WTC11 (cell line): ENCODE data around the gene LRRIQ4. TPM values are rescaled to one million over a fixed set of nuclear protein-coding genes. Genes with fewer than 3 reads are reported as not detected.

Source experiments
- ATAC-seq: fragments of 200-7000 bp; cut with Tn5 transposase; 2 replicates; pipeline ENCODE4 v1.10.0; 2021; ENCODE audit warnings: mild to moderate bottlenecking, moderate library complexity
- CTCF ChIA-PET: fragments of 300-600 bp; sonication (Branson Sonifier 250); formaldehyde crosslinking; loops from one replicate; lab custom pipeline; 2021; ENCODE audit warnings: antibody characterized with exemption; lab: Charles Lee
- POLR2A ChIA-PET: fragments of 350-600 bp; sonication (Branson Sonifier 250); formaldehyde crosslinking; loops from one replicate; lab custom pipeline; 2021; ENCODE audit warnings: antibody characterized with exemption; lab: Charles Lee
- DNase-seq: peaks from one replicate; pipeline ENCODE4 v3.0.0; 2021; ENCODE audit warnings: low spot score
- H3K27ac Mint-ChIP-seq: 2 replicates; pipeline ENCODE4 v1.8.0; 2021; ENCODE audit warnings: mixed read lengths
- H3K27me3 Mint-ChIP-seq: 2 replicates; pipeline ENCODE4 v1.8.0; 2021; ENCODE audit warnings: low read depth, mild to moderate bottlenecking, moderate library complexity, mixed read lengths
- H3K36me3 Mint-ChIP-seq: 2 replicates; pipeline ENCODE4 v1.8.0; 2021; ENCODE audit warnings: mixed read lengths
- H3K4me1 Mint-ChIP-seq: 2 replicates; pipeline ENCODE4 v1.8.0; 2022; ENCODE audit warnings: mixed read lengths
- H3K4me3 Mint-ChIP-seq: 2 replicates; pipeline ENCODE4 v1.8.0; 2021; ENCODE audit warnings: mild to moderate bottlenecking, moderate library complexity, mixed read lengths
- H3K9me3 Mint-ChIP-seq: 2 replicates; pipeline ENCODE4 v1.8.0; 2021; ENCODE audit warnings: mixed read lengths
- AFF4 ChIP-seq: sonication (generic); formaldehyde crosslinking; IDR thresholded peaks from 2 replicates; pipeline ENCODE4 v1.8.1; 2023; ENCODE audit warnings: mild to moderate bottlenecking, missing genetic modification reagents, borderline replicate concordance
- AR ChIP-seq: fragments of 250-450 bp; sonication (Bioruptor Pico); IDR thresholded peaks from 2 replicates; pipeline ENCODE4 v1.9.0; 2021; ENCODE audit warnings: mild to moderate bottlenecking
- FOXK1 ChIP-seq: sonication (generic); formaldehyde crosslinking; IDR thresholded peaks from 2 replicates; pipeline ENCODE4 v1.8.0; 2022; ENCODE audit warnings: mild to moderate bottlenecking, moderate library complexity, missing genetic modification reagents
- FOXP1 ChIP-seq: sonication (generic); formaldehyde crosslinking; IDR thresholded peaks from 2 replicates; pipeline ENCODE4 v1.8.0; 2022; ENCODE audit warnings: missing genetic modification reagents, mild to moderate bottlenecking, moderate library complexity, borderline replicate concordance
- GABPB1 ChIP-seq: sonication (generic); formaldehyde crosslinking; IDR thresholded peaks from 2 replicates; pipeline ENCODE4 v1.8.1; 2023; ENCODE audit warnings: mild to moderate bottlenecking, missing genetic modification reagents
- GRHL2 ChIP-seq: fragments of 250-450 bp; sonication (Bioruptor Pico); IDR thresholded peaks from 2 replicates; pipeline ENCODE4 v1.8.0; 2022; ENCODE audit warnings: mild to moderate bottlenecking, moderate library complexity; ENCODE audit not compliant: insufficient replicate concordance, severe bottlenecking
- GTF2I ChIP-seq: fragments of 250-450 bp; sonication (Bioruptor Pico); conservative IDR thresholded peaks from 2 replicates; pipeline ENCODE4 v1.4.0; 2021; ENCODE audit warnings: mild to moderate bottlenecking
- JUN ChIP-seq: sonication (generic); formaldehyde crosslinking; IDR thresholded peaks from 2 replicates; pipeline ENCODE4 v1.8.0; 2023; ENCODE audit warnings: mild to moderate bottlenecking, missing genetic modification reagents
- MXD4 ChIP-seq: fragments of 250-450 bp; sonication (Bioruptor Pico); IDR thresholded peaks from 2 replicates; pipeline ENCODE4 v1.8.0; 2021; ENCODE audit warnings: mild to moderate bottlenecking, moderate library complexity, borderline replicate concordance
- NFYB ChIP-seq: sonication (generic); formaldehyde crosslinking; conservative IDR thresholded peaks from 2 replicates; pipeline ENCODE4 v1.8.0; 2022; ENCODE audit warnings: low read depth, missing genetic modification reagents
- NR1H2 ChIP-seq: sonication (generic); formaldehyde crosslinking; IDR thresholded peaks from 2 replicates; pipeline ENCODE4 v1.9.0; 2021; ENCODE audit warnings: mild to moderate bottlenecking, moderate library complexity, missing genetic modification reagents
- OVOL2 ChIP-seq: fragments of 250-450 bp; sonication (Bioruptor Pico); IDR thresholded peaks from 2 replicates; pipeline ENCODE4 v1.9.0; 2021; ENCODE audit warnings: mild to moderate bottlenecking, borderline replicate concordance
- PRDM15 ChIP-seq: sonication (generic); formaldehyde crosslinking; IDR thresholded peaks from 2 replicates; pipeline ENCODE4 v1.8.0; 2022; ENCODE audit warnings: missing genetic modification reagents
- PRRX2 ChIP-seq: fragments of 250-450 bp; sonication (Bioruptor Pico); IDR thresholded peaks from 2 replicates; pipeline ENCODE4 v1.8.0; 2021; ENCODE audit warnings: mild to moderate bottlenecking
- RELA ChIP-seq: sonication (generic); formaldehyde crosslinking; IDR thresholded peaks from 2 replicates; pipeline ENCODE4 v1.8.1; 2022; ENCODE audit warnings: missing genetic modification reagents, mild to moderate bottlenecking, borderline replicate concordance
- SMAD4 ChIP-seq: sonication (generic); formaldehyde crosslinking; IDR thresholded peaks from 2 replicates; pipeline ENCODE4 v1.8.0; 2022; ENCODE audit warnings: mild to moderate bottlenecking, missing genetic modification reagents
- ZNF671 ChIP-seq: fragments of 250-450 bp; sonication (Bioruptor Pico); IDR thresholded peaks from 2 replicates; pipeline ENCODE4 v1.8.0; 2021; ENCODE audit warnings: mild to moderate bottlenecking
- total RNA-seq: library from RNA; stranded (reverse); gene quantifications from 3 replicates; pipeline ENCODE4 v1.2.3, GENCODE V29; 2021
- TF ChIP-seq, protein P1 (sequence below): sonication (generic); formaldehyde crosslinking; IDR thresholded peaks from 2 replicates; pipeline ENCODE4 v1.8.0; 2023; ENCODE audit warnings: mild to moderate bottlenecking, missing genetic modification reagents
- TF ChIP-seq, protein P2 (sequence below): sonication (generic); formaldehyde crosslinking; IDR thresholded peaks from 2 replicates; pipeline ENCODE4 v1.8.1; 2023; ENCODE audit warnings: mild to moderate bottlenecking, missing genetic modification reagents, moderate library complexity
- TF ChIP-seq, protein P3 (sequence below): sonication (generic); formaldehyde crosslinking; IDR thresholded peaks from 2 replicates; pipeline ENCODE4 v1.8.1; 2022; ENCODE audit warnings: missing genetic modification reagents, borderline replicate concordance

Gene LRRIQ4
- total RNA-seq, 1 experiment from 2014 or later, result 0.09 TPM

DNA sequence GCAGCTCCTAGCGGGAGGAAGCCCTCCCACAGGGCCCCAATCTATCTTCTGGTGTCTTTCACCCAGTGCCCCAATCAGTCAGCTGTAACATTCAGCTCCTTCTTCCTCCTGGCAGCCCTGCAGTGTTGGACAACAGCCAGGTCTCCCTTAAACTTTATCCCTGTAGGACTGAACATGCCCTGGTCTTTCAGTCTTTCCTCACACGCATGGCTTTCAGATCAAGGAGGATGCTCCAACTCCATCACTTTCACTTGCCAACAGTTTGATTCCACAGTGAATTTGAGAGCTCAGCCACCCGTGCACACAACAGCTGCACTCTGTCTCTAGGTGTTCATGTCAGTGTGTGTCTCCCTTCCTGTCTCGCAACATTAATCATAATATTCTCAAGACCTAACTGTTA lies 28.5 kb downstream of the LRRIQ4 start:
- Mint-ChIP-seq H3K4me1 (0 out of 2 replicates have a peak, but pooled peaks cover 5% of the 10 kb centered on the region), H3K9me3 (no peaks in the 10 kb centered on the region)
- no peak for ATAC-seq
- TF ChIP-seq, protein P1, sequence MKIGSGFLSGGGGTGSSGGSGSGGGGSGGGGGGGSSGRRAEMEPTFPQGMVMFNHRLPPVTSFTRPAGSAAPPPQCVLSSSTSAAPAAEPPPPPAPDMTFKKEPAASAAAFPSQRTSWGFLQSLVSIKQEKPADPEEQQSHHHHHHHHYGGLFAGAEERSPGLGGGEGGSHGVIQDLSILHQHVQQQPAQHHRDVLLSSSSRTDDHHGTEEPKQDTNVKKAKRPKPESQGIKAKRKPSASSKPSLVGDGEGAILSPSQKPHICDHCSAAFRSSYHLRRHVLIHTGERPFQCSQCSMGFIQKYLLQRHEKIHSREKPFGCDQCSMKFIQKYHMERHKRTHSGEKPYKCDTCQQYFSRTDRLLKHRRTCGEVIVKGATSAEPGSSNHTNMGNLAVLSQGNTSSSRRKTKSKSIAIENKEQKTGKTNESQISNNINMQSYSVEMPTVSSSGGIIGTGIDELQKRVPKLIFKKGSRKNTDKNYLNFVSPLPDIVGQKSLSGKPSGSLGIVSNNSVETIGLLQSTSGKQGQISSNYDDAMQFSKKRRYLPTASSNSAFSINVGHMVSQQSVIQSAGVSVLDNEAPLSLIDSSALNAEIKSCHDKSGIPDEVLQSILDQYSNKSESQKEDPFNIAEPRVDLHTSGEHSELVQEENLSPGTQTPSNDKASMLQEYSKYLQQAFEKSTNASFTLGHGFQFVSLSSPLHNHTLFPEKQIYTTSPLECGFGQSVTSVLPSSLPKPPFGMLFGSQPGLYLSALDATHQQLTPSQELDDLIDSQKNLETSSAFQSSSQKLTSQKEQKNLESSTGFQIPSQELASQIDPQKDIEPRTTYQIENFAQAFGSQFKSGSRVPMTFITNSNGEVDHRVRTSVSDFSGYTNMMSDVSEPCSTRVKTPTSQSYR (CRISPR knock-in tag), result no peak
- TF ChIP-seq GABPB1 (CRISPR knock-in tag), result no peak
- TF ChIP-seq, protein P2, sequence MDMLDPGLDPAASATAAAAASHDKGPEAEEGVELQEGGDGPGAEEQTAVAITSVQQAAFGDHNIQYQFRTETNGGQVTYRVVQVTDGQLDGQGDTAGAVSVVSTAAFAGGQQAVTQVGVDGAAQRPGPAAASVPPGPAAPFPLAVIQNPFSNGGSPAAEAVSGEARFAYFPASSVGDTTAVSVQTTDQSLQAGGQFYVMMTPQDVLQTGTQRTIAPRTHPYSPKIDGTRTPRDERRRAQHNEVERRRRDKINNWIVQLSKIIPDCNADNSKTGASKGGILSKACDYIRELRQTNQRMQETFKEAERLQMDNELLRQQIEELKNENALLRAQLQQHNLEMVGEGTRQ (CRISPR knock-in tag), result no peak
- TF ChIP-seq OVOL2 (CRISPR knock-in tag), result no peak
- TF ChIP-seq GRHL2 (CRISPR knock-in tag), result no peak
- TF ChIP-seq RELA (CRISPR knock-in tag), result no peak
- no peak for TF ChIP-seq MXD4
- TF ChIP-seq NR1H2, result no peak
- TF ChIP-seq, all 79 proteins: peak for 0
- H3K27me3 Mint-ChIP-seq, result no peaks in the 10 kb centered on the region
- no peak overlapping the region for H3K4me3 Mint-ChIP-seq
- ChIA-PET POLR2A (interaction anchor here (0.5 kb wide), 1 partner anchor 134 kb away, joined by 7 read pairs; no protein-coding TSS in a partner anchor), CTCF (interaction anchor here (1.0 kb wide), 1 partner anchor 8 kb away, joined by 3 read pairs; no protein-coding TSS in a partner anchor)
- H3K36me3 Mint-ChIP-seq, result no peaks in the 10 kb centered on the region
- H3K27ac Mint-ChIP-seq, result no peak overlapping the region
- no peak for DNase-seq

DNA sequence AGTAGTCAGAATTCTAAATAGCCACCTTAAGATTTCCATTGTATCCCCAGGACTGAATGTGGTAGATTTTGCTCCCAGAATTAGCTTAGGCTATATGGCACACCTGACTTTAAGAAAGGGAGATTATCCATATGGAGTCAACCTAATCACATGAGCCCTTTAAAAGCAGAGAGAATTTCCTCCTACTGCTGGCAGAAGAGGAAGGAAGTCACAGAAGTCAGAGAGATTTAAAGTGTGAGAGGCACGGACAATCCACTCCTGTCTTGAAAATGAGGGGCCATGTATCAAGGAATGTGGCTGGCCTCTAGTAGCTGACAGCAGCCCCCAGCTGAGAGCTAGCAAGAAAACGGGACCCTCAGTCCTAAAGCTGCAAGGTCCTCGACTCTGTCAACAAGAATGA lies 30.3 kb downstream of the LRRIQ4 start:
- Mint-ChIP-seq H3K9me3 (no peaks in the 10 kb centered on the region), H3K4me1 (no peaks in the 10 kb centered on the region), H3K4me3 (no peak overlapping the region), H3K36me3 (no peaks in the 10 kb centered on the region), H3K27me3 (no peaks in the 10 kb centered on the region), H3K27ac (no peak overlapping the region)
- no peak for DNase-seq
- CTCF ChIA-PET, result interaction anchor here (1.1 kb wide), 1 partner anchor 29 kb away, joined by 3 read pairs; no protein-coding TSS in a partner anchor
- POLR2A ChIA-PET, result no interaction called here
- no peak for ATAC-seq
- no peak for TF ChIP-seq SMAD4
- no peak for TF ChIP-seq NFYB (CRISPR knock-in tag)
- TF ChIP-seq FOXP1 (CRISPR knock-in tag), result no peak
- TF ChIP-seq PRRX2 (CRISPR knock-in tag), result no peak
- TF ChIP-seq, protein P3, sequence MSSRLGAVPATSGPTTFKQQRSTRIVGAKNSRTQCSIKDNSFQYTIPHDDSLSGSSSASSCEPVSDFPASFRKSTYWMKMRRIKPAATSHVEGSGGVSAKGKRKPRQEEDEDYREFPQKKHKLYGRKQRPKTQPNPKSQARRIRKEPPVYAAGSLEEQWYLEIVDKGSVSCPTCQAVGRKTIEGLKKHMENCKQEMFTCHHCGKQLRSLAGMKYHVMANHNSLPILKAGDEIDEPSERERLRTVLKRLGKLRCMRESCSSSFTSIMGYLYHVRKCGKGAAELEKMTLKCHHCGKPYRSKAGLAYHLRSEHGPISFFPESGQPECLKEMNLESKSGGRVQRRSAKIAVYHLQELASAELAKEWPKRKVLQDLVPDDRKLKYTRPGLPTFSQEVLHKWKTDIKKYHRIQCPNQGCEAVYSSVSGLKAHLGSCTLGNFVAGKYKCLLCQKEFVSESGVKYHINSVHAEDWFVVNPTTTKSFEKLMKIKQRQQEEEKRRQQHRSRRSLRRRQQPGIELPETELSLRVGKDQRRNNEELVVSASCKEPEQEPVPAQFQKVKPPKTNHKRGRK (CRISPR knock-in tag), result no peak
- no peak for TF ChIP-seq AR
- TF ChIP-seq ZNF671 (CRISPR knock-in tag), result no peak
- no peak for TF ChIP-seq GRHL2 (CRISPR knock-in tag)
- TF ChIP-seq GTF2I, result no peak
- TF ChIP-seq JUN (CRISPR knock-in tag), result no peak
- no peak for TF ChIP-seq FOXK1 (CRISPR knock-in tag)
- no peak for TF ChIP-seq AFF4 (CRISPR knock-in tag)
- no peak for TF ChIP-seq PRDM15
